GM21515 (cell line): ENCODE data around the gene TIGD6.

Experiments used
- ATAC-seq: cut with Tn5 transposase; IDR thresholded peaks from one replicate; pipeline ENCODE4 v1.9.1; 2021; ENCODE audit not compliant: unreplicated experiment

Gene TIGD6

GRCh38 chr5:150017226-150018005 lies 17.0 kb upstream of the TIGD6 start:
- no peak for ATAC-seq

GRCh38 chr5:150016537-150016936 lies 16.1 kb upstream of the TIGD6 start:
- no peak for ATAC-seq

- ATAC-seq = no peak
These were observed 15.0 kb upstream of the TIGD6 start for GRCh38 chr5:150015415-150015814.

- ATAC-seq = no peak
These were observed 14.0 kb upstream of the TIGD6 start for GRCh38 chr5:150014456-150014855.

- no peak for ATAC-seq
These were observed 13.5 kb upstream of the TIGD6 start for GRCh38 chr5:150013931-150014330.

GRCh38 chr5:150009671-150010387 lies 9.4 kb upstream of the TIGD6 start:
- no peak for ATAC-seq

- no peak for ATAC-seq
These were observed 6.6 kb upstream of the TIGD6 start for GRCh38 chr5:150007050-150007449.

GRCh38 chr5:150006318-150006717 lies 5.9 kb upstream of the TIGD6 start:
- ATAC-seq = no peak

- peak; percentile 48 for ATAC-seq
These were observed 1.4 kb upstream of the TIGD6 start for GRCh38 chr5:150001660-150002486.

- no peak for ATAC-seq
These were observed 671 bp upstream of the TIGD6 start for GRCh38 chr5:150000990-150001659.

- no peak for ATAC-seq
These were observed 593 bp downstream of the TIGD6 start for GRCh38 chr5:149999866-150000255.

GRCh38 chr5:149999359-149999758 lies 1.1 kb downstream of the TIGD6 start:
- no peak for ATAC-seq

- no peak for ATAC-seq
These were observed 2.2 kb downstream of the TIGD6 start for GRCh38 chr5:149998281-149998680.

GRCh38 chr5:149996205-149996890 lies 4.1 kb downstream of the TIGD6 start:
- ATAC-seq = no peak

- no peak for ATAC-seq
These were observed 4.9 kb downstream of the TIGD6 start for GRCh38 chr5:149995385-149996204.

- ATAC-seq = no peak
These were observed 7.0 kb downstream of the TIGD6 start for GRCh38 chr5:149993471-149993870.

- ATAC-seq = peak; percentile 67
These were observed 9.7 kb downstream of the TIGD6 start for GRCh38 chr5:149990518-149991376.

- ATAC-seq = no peak
These were observed 12.3 kb downstream of the TIGD6 start for GRCh38 chr5:149988126-149988525.

- ATAC-seq = no peak
These were observed 17.9 kb downstream of the TIGD6 start for GRCh38 chr5:149982505-149982904.
